Measurements from ENCODE around the gene CDH7.

The CDH7 gene, protein sequence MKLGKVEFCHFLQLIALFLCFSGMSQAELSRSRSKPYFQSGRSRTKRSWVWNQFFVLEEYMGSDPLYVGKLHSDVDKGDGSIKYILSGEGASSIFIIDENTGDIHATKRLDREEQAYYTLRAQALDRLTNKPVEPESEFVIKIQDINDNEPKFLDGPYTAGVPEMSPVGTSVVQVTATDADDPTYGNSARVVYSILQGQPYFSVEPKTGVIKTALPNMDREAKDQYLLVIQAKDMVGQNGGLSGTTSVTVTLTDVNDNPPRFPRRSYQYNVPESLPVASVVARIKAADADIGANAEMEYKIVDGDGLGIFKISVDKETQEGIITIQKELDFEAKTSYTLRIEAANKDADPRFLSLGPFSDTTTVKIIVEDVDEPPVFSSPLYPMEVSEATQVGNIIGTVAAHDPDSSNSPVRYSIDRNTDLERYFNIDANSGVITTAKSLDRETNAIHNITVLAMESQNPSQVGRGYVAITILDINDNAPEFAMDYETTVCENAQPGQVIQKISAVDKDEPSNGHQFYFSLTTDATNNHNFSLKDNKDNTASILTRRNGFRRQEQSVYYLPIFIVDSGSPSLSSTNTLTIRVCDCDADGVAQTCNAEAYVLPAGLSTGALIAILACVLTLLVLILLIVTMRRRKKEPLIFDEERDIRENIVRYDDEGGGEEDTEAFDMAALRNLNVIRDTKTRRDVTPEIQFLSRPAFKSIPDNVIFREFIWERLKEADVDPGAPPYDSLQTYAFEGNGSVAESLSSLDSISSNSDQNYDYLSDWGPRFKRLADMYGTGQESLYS

DNA sequence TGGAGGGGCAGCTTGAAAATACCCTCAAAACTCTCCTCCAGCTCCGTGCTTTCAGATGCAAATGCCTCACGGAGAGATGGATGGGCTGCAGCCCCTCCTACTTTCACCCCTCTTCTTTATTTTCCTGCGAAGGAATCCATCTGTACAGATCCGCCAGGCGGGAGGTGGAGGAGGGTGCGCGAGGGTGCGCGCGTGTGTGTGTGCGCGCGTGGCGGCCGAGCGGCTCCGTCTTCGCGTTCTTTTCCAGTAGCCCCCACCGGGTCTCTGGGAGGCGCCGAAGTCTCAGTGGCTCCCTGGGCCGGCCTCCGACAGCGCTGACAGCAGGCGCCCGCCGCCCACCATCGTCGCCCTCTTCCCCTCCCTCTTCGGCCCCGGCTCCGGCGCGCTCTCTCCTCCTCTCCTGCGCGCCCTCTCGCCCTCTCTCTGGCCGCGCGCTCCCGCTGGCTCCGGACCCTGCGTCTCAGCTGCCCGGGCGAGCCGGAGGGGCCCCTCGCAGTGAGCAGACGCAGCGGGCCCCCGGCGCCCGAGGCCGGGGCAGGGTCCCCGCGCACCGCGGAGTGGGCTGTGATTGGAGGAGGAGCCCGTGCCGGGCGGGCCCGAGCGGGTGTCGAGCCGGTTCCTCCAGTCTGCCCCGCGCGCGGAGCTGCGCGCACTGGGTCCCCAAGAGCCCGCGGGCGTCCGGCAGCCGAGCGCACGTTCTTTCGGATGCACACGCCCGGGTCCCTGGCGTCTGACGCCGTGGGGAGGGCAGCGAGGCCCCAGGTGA is at the start of gene CDH7:
Gene CDH7, plus strand, starts transcription at position 624 of the 766 bp plus-strand sequence. CDS start 11,831 bp downstream, outside the sequence.
- H3K4me3 Mint-ChIP-seq = no peak within 1 kb of the TSS
- no peaks in the 10 kb centered on the region for H3K36me3 Mint-ChIP-seq
- no peaks in the 10 kb centered on the region for H3K4me1 Mint-ChIP-seq
- peaks cover 3% of the 10 kb centered on the region for H3K9me3 Mint-ChIP-seq
- peaks cover 18% of the 10 kb centered on the region for H3K27me3 Mint-ChIP-seq
- H3K27ac Mint-ChIP-seq = no peak within 1 kb of the TSS

DNA sequence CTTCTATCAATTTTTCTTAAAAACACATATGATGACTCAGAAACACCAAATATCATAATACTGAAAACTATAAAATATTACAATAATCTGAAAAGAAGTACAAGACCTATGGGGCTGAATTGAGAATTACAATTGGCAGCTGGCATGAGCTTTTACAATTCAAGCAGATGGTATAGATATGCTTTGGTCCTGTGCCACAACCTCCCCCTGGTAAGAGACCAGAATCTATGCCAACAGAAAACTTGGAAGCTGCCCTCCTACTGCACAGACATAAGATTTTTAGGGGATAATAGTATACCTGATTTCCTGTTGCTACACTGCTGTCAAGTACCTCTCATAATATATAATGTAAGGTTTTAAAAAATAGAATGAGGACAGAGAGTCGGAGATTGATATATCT is 46.8 kb upstream of the CDH7 start:
- Mint-ChIP-seq H3K27ac (no peak overlapping the region), H3K4me3 (no peak overlapping the region), H3K4me1 (no peaks in the 10 kb centered on the region), H3K36me3 (no peaks in the 10 kb centered on the region), H3K9me3 (no peaks in the 10 kb centered on the region), H3K27me3 (no peaks in the 10 kb centered on the region)

DNA sequence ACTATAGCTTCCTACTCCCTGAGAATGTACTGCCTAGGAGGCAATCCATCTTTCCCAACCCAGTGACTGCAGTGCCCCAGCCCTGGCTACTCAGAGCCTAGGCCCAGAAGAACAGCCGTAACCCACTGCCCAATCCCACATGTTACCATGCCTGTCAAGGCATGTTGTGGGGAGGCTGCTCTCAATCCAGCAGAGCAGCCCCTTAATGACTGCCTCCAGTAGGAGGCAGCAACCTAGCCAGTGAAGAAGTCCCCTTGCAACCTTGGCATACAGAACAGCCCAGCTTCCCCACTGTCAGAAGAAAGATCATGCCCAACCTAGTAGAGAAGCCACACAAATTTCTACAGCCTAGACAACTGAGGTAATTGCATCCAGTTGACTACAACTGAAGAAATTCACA is 44.2 kb upstream of the CDH7 start:
- H3K4me1 Mint-ChIP-seq = no peaks in the 10 kb centered on the region
- no peaks in the 10 kb centered on the region for H3K27me3 Mint-ChIP-seq
- no peaks in the 10 kb centered on the region for H3K9me3 Mint-ChIP-seq
- no peak overlapping the region for H3K27ac Mint-ChIP-seq
- no peak overlapping the region for H3K4me3 Mint-ChIP-seq
- H3K36me3 Mint-ChIP-seq = no peaks in the 10 kb centered on the region

DNA sequence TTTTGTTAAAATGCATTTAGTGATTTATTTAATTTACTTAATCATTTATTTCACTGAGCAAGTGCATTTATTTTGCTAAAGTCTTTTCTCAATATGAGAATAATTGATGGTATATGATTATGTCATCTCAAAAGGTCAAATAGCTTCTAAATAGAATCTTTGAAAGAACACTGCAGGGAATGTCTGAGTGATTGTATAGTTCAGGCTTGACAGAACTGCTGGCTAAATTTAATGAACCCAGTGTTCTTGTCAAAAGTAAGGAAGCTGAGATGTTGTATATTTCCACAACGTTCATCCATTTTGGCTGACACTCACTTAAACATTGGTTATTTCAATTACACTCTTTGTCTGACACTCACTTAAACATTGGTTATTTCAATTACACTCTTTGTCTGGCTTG is 39.3 kb upstream of the CDH7 start:
- no peaks in the 10 kb centered on the region for H3K36me3 Mint-ChIP-seq

DNA sequence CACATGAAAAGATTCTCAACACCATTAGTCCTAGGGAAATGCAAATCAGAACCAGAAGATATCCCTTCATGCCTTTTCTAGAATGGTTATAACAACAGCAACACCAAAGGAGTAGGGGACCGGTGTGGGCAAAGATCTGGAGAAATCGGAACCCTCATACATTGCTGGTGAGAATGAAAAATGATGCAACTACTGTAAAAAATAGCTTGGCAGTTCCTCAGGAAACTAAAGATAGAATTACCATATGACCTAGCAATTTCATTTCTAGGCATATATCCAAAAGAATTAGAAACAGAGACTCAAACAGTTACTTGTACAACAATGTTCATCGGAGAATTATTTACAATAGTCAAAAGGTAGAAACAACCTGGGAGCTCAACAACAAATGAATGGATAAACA is 29.2 kb upstream of the CDH7 start:
- no peaks in the 10 kb centered on the region for H3K36me3 Mint-ChIP-seq
- H3K9me3 Mint-ChIP-seq = peaks cover 3% of the 10 kb centered on the region
- no peaks in the 10 kb centered on the region for H3K27me3 Mint-ChIP-seq
- H3K27ac Mint-ChIP-seq = no peak overlapping the region
- H3K4me3 Mint-ChIP-seq = no peak overlapping the region
- H3K4me1 Mint-ChIP-seq = no peaks in the 10 kb centered on the region

More for the DNA sequence above, 39.3 kb upstream of the CDH7 start:
- Mint-ChIP-seq H3K9me3 (peaks cover under 1% of the 10 kb centered on the region), H3K27me3 (no peaks in the 10 kb centered on the region), H3K4me1 (no peaks in the 10 kb centered on the region), H3K27ac (no peak overlapping the region), H3K4me3 (no peak overlapping the region)

DNA sequence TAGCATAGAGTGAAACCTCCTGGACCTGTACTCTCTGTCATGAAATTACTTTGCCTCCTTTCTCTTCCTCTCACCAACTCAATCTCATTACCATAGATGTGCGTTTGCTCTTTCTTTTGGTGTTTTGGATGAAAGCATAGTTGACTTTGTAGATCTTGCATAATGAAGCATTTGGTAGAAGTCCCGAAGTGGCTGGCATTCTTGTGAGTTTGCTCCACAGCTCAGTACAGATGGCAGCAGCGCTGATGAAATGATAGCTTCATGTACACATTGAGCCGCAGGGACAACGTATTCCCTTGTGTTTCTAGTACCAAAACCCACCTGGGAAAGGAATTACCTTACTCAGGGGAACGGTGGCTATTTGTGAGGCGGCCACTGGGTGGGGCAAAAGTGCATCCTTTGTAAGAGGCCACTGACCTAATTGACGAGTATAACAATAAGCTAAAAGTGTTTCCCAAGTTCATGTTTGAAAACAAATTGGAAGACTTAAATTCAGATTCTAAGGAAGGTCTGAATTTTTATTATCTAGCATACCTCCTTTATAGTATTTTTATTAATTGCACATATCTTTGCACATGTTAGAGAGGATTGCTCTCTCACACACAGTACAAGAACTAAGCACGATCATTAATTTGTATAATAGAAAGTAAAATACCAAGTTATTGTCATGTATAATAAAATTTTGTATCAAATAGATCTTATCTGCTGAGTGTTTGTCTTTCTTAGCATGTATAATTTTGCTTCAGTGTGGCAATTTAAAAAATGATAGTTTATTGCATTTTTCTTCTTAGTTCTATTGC is 25.4 kb upstream of the CDH7 start:
- Mint-ChIP-seq H3K36me3 (no peaks in the 10 kb centered on the region), H3K27me3 (no peaks in the 10 kb centered on the region), H3K9me3 (no peaks in the 10 kb centered on the region), H3K4me3 (no peak overlapping the region), H3K27ac (no peak overlapping the region), H3K4me1 (no peaks in the 10 kb centered on the region)

DNA sequence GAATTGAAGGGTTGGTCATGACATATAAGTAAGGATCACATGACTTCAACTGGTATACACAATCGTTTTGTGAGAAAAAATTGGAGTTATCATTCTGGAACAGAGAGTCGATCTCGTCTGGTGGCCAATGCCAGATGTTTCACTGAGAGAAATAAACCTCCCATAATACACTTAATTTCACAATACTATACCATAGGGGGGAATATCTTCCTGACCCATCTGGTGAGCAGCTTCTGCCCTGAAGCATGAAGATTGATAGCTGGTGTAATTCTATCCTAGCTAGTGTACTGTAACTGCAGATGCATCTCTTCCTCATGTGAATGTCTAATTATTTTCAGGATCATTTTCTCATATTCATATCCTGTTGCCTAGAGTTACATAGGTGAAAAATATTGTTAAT is 15.7 kb upstream of the CDH7 start:
- Mint-ChIP-seq H3K27me3 (no peaks in the 10 kb centered on the region), H3K9me3 (peaks cover 5% of the 10 kb centered on the region), H3K4me3 (no peak overlapping the region), H3K4me1 (no peaks in the 10 kb centered on the region), H3K36me3 (no peaks in the 10 kb centered on the region), H3K27ac (no peak overlapping the region)

DNA sequence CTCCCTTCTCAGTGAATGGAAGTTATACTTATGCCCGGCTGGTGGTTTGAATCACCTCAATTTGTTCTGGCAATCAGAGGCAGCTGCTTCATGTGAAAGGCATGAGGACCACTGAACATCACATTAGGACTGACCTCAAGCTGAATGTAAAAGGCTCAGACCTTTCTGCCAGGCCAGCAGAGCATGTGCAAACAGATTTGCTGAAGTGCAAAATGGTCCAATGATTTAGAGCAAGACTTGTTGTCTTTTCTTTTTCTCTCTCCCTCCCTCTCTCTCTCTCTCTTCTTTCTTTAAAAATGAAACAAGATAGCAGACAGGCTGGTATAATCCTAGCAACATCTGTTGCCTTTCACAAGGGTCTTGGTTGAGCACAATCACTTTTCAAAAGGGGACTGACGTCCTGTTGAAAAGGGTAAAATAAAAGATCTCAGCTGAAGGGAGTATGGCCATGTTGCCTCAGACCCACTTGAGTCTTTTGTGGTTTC is 13.3 kb upstream of the CDH7 start:
- Mint-ChIP-seq H3K27ac (no peak overlapping the region), H3K27me3 (no peaks in the 10 kb centered on the region), H3K9me3 (peaks cover 5% of the 10 kb centered on the region), H3K4me3 (no peak overlapping the region), H3K4me1 (no peaks in the 10 kb centered on the region), H3K36me3 (no peaks in the 10 kb centered on the region)

DNA sequence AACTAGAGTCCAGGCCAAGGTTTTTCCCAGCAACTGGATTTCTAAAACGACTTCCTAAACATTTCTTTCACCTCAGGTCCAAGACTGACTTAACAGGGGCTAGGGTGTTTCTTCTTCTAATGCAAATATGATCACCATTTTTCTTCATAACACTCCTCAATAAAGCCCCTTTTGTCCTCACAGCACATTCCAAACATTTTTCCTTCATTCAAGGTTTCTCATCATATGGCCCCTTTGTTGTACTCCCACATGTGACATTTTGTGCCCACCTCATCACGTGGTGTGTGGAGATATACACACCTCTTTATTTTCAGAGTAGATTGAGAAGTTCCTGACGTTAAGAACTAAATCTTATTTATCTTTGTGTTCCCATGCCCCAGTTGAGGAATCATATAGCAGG is 3.9 kb upstream of the CDH7 start:
- no peaks in the 10 kb centered on the region for H3K4me1 Mint-ChIP-seq
- H3K27me3 Mint-ChIP-seq = peaks cover 17% of the 10 kb centered on the region
- no peaks in the 10 kb centered on the region for H3K36me3 Mint-ChIP-seq
- H3K9me3 Mint-ChIP-seq = peaks cover 3% of the 10 kb centered on the region
- no peak overlapping the region for H3K27ac Mint-ChIP-seq
- H3K4me3 Mint-ChIP-seq = no peak overlapping the region

DNA sequence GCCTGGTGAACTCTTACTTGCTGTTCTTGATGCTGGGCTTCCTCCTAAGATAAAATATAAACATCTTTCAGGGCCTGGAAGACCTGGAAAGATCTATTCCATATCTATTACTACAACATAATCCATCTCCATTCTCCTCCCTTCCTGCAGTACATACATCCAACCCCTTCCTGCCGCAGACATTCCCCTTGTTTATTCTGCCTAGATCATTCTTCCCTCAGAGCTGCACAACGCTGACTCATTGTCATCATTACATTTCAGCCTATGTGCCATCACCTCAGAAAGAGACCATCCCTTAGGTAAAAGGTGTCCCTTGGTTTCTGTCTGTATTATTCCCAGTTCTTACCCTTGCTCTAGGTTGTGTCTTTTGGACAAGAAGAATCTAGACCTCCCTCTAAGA is 2.5 kb upstream of the CDH7 start:
- H3K4me1 Mint-ChIP-seq = no peaks in the 10 kb centered on the region
- no peak overlapping the region for H3K4me3 Mint-ChIP-seq
- no peak overlapping the region for H3K27ac Mint-ChIP-seq
- H3K36me3 Mint-ChIP-seq = no peaks in the 10 kb centered on the region
- peaks cover 3% of the 10 kb centered on the region for H3K9me3 Mint-ChIP-seq
- H3K27me3 Mint-ChIP-seq = peaks cover 18% of the 10 kb centered on the region

DNA sequence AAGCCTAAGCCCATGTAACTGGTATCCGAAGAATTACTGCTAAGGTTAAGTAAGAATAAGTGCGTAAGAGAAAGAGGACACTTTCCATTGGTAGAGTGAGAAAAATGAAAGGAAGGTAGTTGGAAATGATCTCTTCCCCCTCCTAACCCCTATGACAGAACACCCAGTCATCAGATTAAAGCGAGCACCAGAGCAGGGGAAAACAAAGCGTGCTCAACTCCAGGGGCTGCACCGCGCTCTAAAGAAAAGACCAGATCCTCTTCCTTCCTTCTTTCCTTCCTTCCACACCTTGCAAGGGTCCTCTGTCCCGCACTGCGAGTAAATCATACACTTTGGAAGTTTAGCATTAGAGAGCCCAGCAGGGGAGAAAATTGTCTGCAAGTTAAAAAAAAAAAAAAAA is 971 bp upstream of the CDH7 start:
- H3K4me3 Mint-ChIP-seq = no peak overlapping the region
- H3K27ac Mint-ChIP-seq = no peak overlapping the region
- no peaks in the 10 kb centered on the region for H3K36me3 Mint-ChIP-seq
- no peaks in the 10 kb centered on the region for H3K4me1 Mint-ChIP-seq
- peaks cover 18% of the 10 kb centered on the region for H3K27me3 Mint-ChIP-seq
- peaks cover 3% of the 10 kb centered on the region for H3K9me3 Mint-ChIP-seq

DNA sequence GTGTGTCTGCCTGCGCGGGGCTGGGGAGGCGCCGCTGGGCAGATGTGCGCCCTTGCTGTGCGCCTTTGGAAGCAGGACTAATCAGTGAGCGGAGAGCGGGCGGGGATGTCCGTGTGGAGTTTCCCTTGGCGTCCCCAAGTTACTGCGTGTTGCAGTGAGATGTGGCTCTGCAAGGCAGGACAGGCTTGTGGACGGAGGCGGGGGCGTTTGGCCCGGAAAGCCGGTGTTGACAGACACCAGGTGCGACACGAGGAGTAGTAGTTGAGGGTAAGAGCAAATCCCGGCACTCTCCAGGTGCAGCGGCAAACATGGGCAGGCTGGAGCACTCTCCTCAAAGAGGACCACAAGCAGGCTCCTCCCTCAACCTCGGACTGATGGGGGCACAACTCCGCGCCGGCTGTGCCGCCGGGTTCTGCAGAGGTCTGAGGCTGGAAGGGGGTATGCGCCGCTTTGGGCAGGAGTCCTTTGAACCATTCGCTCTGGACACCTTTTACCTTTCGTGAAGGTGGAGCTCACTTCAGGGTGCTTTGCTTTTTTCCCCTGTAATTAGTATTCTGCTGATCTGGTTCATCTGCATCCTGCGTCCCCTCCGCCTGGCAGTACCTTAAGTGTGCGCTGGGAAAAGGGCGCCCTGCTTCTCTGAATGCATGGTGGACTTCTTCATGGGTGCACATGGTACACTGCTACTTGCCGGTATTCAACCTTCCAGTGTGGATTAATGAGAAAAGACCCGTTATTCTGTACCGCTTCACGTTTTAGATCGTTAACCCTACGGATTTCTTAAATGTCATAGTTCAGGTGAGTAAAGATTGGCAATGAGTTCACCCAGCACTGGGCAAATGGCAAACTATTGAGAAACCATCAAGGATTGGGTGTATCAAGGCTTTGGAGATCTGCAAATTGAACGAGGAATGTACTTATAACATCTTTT is 608 bp downstream of the CDH7 start:
- H3K9me3 Mint-ChIP-seq = peaks cover 3% of the 10 kb centered on the region
- no peak overlapping the region for H3K27ac Mint-ChIP-seq
- no peaks in the 10 kb centered on the region for H3K36me3 Mint-ChIP-seq
- H3K27me3 Mint-ChIP-seq = peaks cover 18% of the 10 kb centered on the region
- no peak overlapping the region for H3K4me3 Mint-ChIP-seq
- no peaks in the 10 kb centered on the region for H3K4me1 Mint-ChIP-seq

DNA sequence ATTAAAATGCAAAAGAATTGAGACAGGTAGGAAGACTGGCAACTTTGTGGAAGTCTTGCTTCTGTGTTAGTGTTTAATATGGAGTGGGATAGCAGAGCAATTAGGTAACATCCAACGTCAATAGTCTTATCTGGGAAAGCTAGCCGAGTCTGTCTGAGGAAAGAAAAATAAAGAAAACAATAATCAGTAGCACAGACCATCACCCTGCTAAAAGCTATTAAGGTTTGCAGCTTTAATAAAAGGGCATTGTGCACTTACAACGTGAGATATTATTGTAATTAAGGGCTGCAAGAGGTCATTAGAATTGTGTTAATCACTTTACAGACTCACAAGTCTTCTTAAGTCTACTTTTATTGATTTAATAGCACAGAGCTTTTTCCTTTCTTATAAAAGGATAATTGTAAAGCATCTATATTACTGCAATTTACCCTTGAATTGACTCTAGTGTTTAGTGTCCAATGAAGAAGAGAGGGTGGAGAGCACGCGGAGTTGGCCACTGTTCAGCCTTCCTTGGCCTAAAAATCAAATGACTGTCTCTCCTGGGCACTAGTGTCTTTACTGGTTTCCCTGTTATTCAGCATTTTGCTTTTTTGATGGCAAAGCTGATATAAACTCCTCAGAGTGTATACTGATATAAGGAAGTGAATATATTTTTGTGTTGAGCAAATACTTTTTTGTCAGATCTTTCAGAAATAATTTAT is 2.0 kb downstream of the CDH7 start:
- no peaks in the 10 kb centered on the region for H3K9me3 Mint-ChIP-seq

DNA sequence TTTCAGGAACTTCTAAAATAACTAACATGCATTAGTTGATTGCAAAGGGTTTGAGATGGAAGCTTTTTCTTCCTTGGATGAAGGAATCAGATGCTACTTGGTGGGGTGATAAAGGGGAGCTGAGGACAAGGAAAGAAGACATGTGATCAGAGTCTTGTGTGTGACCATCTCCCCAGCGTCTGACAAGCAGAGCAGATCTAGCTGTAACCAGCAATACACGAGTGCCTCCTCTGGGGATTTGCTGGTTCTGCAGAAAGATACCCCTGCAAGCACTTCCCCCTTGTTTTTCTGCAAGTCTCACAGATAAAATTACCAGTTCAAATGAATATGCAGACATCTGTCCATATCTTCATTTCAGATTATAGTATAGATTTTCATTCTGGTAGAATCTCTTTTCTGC is 2.7 kb downstream of the CDH7 start:
- Mint-ChIP-seq H3K36me3 (no peaks in the 10 kb centered on the region), H3K4me1 (no peaks in the 10 kb centered on the region), H3K9me3 (no peaks in the 10 kb centered on the region), H3K27me3 (peaks cover 18% of the 10 kb centered on the region), H3K27ac (no peak overlapping the region), H3K4me3 (no peak overlapping the region)

More for the DNA sequence above, 2.0 kb downstream of the CDH7 start:
- H3K4me1 Mint-ChIP-seq = no peaks in the 10 kb centered on the region
- H3K4me3 Mint-ChIP-seq = no peak overlapping the region
- no peak overlapping the region for H3K27ac Mint-ChIP-seq
- H3K36me3 Mint-ChIP-seq = no peaks in the 10 kb centered on the region
- H3K27me3 Mint-ChIP-seq = peaks cover 18% of the 10 kb centered on the region
